Spleen (tissue), 11 donors: ENCODE results near the gene CHAMP1. TPM values are rescaled to one million over a fixed set of nuclear protein-coding genes. Genes with fewer than 3 reads are reported as not detected.

Source experiments
- DNase-seq: peaks from one replicate; pipeline ENCODE4 v3.0.0-alpha.2; 2020
- H3K27ac ChIP-seq, 8 donors: fragments of 200-600 bp; sonication (generic) in 7 of 8; 1 replicate in 4 of 8; 2 replicates in 4 of 8; pipeline versions ENCODE4 v1.5.0 to v1.8.0; 2016 to 2021; ENCODE audit warnings: inconsistent platforms in 4 of 8, mild to moderate bottlenecking in 4 of 8, moderate library complexity in 1 of 8
- H3K27me3 ChIP-seq, 7 donors: fragments of 200-600 bp; sonication (generic) in 6 of 7; replicated peaks in 1 of 7; 1 replicate in 4 of 7; 2 replicates in 3 of 7; pipeline versions ENCODE4 v1.5.0 to v1.8.0; 2016 to 2021; ENCODE audit warnings: inconsistent platforms in 3 of 7, mild to moderate bottlenecking in 1 of 7
- H3K36me3 ChIP-seq, 6 donors: fragments of 200-600 bp; sonication (generic) in 5 of 6; 1 replicate in 4 of 6; 2 replicates in 2 of 6; pipeline versions ENCODE4 v1.5.0 to v1.8.0; 2016 to 2021; ENCODE audit warnings: inconsistent platforms in 2 of 6
- H3K4me1 ChIP-seq, 6 donors: fragments of 200-600 bp; sonication (generic) in 5 of 6; 1 replicate in 3 of 6; 2 replicates in 3 of 6; pipeline versions ENCODE4 v1.5.0 to v1.8.0; 2016 to 2021; ENCODE audit warnings: inconsistent platforms in 3 of 6
- H3K4me3 ChIP-seq, 8 donors: fragments of 200-600 bp; sonication (generic) in 7 of 8; 1 replicate in 4 of 8; 2 replicates in 4 of 8; pipeline versions ENCODE4 v1.5.0 to v1.8.0; 2016 to 2021; ENCODE audit warnings: inconsistent platforms in 4 of 8, mild to moderate bottlenecking in 4 of 8, moderate library complexity in 2 of 8
- H3K9me3 ChIP-seq, 8 donors: fragments of 200-600 bp; sonication (generic) in 7 of 8; 1 replicate in 4 of 8; 2 replicates in 4 of 8; pipeline versions ENCODE4 v1.5.0 to v1.8.0; 2016 to 2021; ENCODE audit warnings: inconsistent platforms in 4 of 8
- CTCF ChIP-seq, 11 experiments: fragments of 200-600 bp in 7 of 11; fragments of 450-650 bp in 4 of 11; sonication (generic) in 4 of 11; IDR thresholded peaks in 8 of 11; conservative IDR thresholded peaks in 3 of 11; 1 replicate in 7 of 11; 2 replicates in 4 of 11; pipeline versions ENCODE4 v1.4.0 to v1.8.0; 2016 to 2021; ENCODE audit warnings: antibody characterized with exemption in 11 of 11, inconsistent platforms in 4 of 11, mild to moderate bottlenecking in 1 of 11
- POLR2A ChIP-seq, 3 donors: fragments of 450-650 bp; IDR thresholded peaks; one replicate each; pipeline ENCODE4 v1.5.1; 2017; ENCODE audit warnings: antibody characterized with exemption in 3 of 3, mild to moderate bottlenecking in 1 of 3
- POLR2AphosphoS5 ChIP-seq, 3 donors: sonication (generic); formaldehyde crosslinking; IDR thresholded peaks; one replicate each; pipeline ENCODE4 v1.5.1; 2017; ENCODE audit warnings: antibody characterized with exemption in 3 of 3
- WGBS, 5 donors: extraction: QIAGEN DNeasy Blood & Tissue Kit in 3 of 5; methylation state at CpG; one replicate each; pipeline versions ENCODE4 v1.1.5 to v1.1.7; 2013 to 2018; 5-methylcytosine and 5-hydroxymethylcytosine counted together
- intact Hi-C: fragments of 100-400 bp; cut with DNase I; formaldehyde crosslinking; loops from one replicate; pipeline ENCODE4 v1.15.0; 2023; ENCODE audit warnings: low total_unique reads
- polyA plus RNA-seq, 3 donors: library from polyadenylated mRNA; stranded (reverse); fragments of 200-250 nt; gene quantifications; one replicate each; pipeline ENCODE4 v1.2.1, GENCODE V29; 2013
- total RNA-seq, 7 donors: library from RNA; depleted of rRNA in 3 of 7; stranded (reverse); fragments of >200 nt in 3 of 7; fragmentation: NEBNext Ultra II Directional in 4 of 7; extraction: Animal tissue kit (Norgen Biotek cat#: 25700) in 4 of 7; gene quantifications; one replicate each; pipeline versions ENCODE4 v1.1.0 to v1.2.1, GENCODE V29; 2016 to 2021
- donor health status: healthy with polysubstance abuse.
- donor health status: DM: no; HTN: no; CAD: no; lungs with moderate emphysema.
- donor health status: DM: no; HTN: no; CAD: no.
- donor health status: Bipolar disorder and iron deficiency.
- donor health status: healthy.
- donor health status: DM: no; HTN: no; CAD: no.
- donor health status: DM: yes; HTN: yes; CAD: no.

CHAMP1 gene
- total and polyA plus RNA-seq, 10 donors, result 3.8 to 49.8 (median 22.0) TPM

- no peaks in the 10 kb centered on the region for H3K9me3 ChIP-seq
- intact Hi-C loops, result no loop called here
- H3K4me3 ChIP-seq, result no peak overlapping the region
- no peak overlapping the region for H3K27ac ChIP-seq
- TF ChIP-seq POLR2A (IDR thresholded peaks at IDR 0.05) (no peak), POLR2AphosphoS5 (IDR thresholded peaks at IDR 0.05) (no peak), CTCF (IDR thresholded peaks at IDR 0.05 in 8 of 11, conservative IDR thresholded peaks at IDR 0.05 in 3 of 11) (no peak)
- peaks cover 6 to 95% (median 46%) of the 10 kb centered on the region in 6 donors for H3K36me3 ChIP-seq
- no peak for DNase-seq
- no peaks in the 10 kb centered on the region for H3K27me3 ChIP-seq
- peaks cover 0 to 37% (median 10%) of the 10 kb centered on the region in 6 donors for H3K4me1 ChIP-seq
- whole genome bisulfite sequencing, 5 donors, result 89 to 97% (median 95%) methylated on average over 4 of the region's 4 CpGs
Observed at GRCh38 chr13:114324334-114324733, 10.0 kb downstream of the CHAMP1 start.

- H3K27me3 ChIP-seq, result no peaks in the 10 kb centered on the region
- no peak for TF ChIP-seq POLR2A (IDR thresholded peaks at IDR 0.05)
- TF ChIP-seq POLR2AphosphoS5 (IDR thresholded peaks at IDR 0.05), result no peak
- TF ChIP-seq CTCF (IDR thresholded peaks at IDR 0.05 in 8 of 11, conservative IDR thresholded peaks at IDR 0.05 in 3 of 11), result no peak
- no peaks in the 10 kb centered on the region for H3K9me3 ChIP-seq
- H3K36me3 ChIP-seq, result peaks cover 6 to 93% (median 46%) of the 10 kb centered on the region in 6 donors
- intact Hi-C loops, result no loop called here
- no peak for DNase-seq
- peaks cover 0 to 26% (median 1%) of the 10 kb centered on the region in 6 donors for H3K4me1 ChIP-seq
- peak overlapping the region in 3 of 8 donors; percentile 17 to 45 (median 24) for H3K27ac ChIP-seq
- no peak overlapping the region for H3K4me3 ChIP-seq
- 59 to 87% (median 77%) methylated on average over 3 of the region's 3 CpGs for WGBS, 5 donors
Observed at GRCh38 chr13:114325729-114326128, 11.4 kb downstream of the CHAMP1 start.

- H3K9me3 ChIP-seq, result no peaks in the 10 kb centered on the region
- 75 to 87% (median 80%) methylated on average over 6 of the region's 6 CpGs for WGBS, 5 donors
Observed at GRCh38 chr13:114328034-114328433, 13.7 kb downstream of the CHAMP1 start.

GRCh38 chr13:114328595-114328994 is 14.3 kb downstream of the CHAMP1 start:
- Histone ChIP-seq H3K4me1 (peaks cover 0 to 26% (median 1%) of the 10 kb centered on the region in 6 donors), H3K36me3 (peaks cover 3 to 65% (median 25%) of the 10 kb centered on the region in 6 donors), H3K4me3 (no peak overlapping the region), H3K27me3 (no peaks in the 10 kb centered on the region), H3K9me3 (no peaks in the 10 kb centered on the region), H3K27ac (no peak overlapping the region)
- intact Hi-C loops, result no loop called here
- 88 to 100% (median 97%) methylated on average over 1 of the region's 1 CpG for WGBS, 5 donors
- TF ChIP-seq CTCF (IDR thresholded peaks at IDR 0.05 in 8 of 11, conservative IDR thresholded peaks at IDR 0.05 in 3 of 11), result no peak
- TF ChIP-seq POLR2A (IDR thresholded peaks at IDR 0.05), result no peak
- TF ChIP-seq POLR2AphosphoS5 (IDR thresholded peaks at IDR 0.05), result no peak
- DNase-seq, result no peak

More at GRCh38 chr13:114328034-114328433, 13.7 kb downstream of the CHAMP1 start:
- TF ChIP-seq POLR2A (IDR thresholded peaks at IDR 0.05) (no peak), POLR2AphosphoS5 (IDR thresholded peaks at IDR 0.05) (no peak)
- no peaks in the 10 kb centered on the region for H3K27me3 ChIP-seq
- DNase-seq, result no peak
- no peak overlapping the region for H3K27ac ChIP-seq
- no peak overlapping the region for H3K4me3 ChIP-seq
- H3K36me3 ChIP-seq, result peaks cover 6 to 70% (median 31%) of the 10 kb centered on the region in 6 donors
- intact Hi-C loops, result no loop called here
- H3K4me1 ChIP-seq, result peaks cover 0 to 26% (median 1%) of the 10 kb centered on the region in 6 donors
